ENCODE measurements around the gene CHST11.
A peak's percentile ranks its signal among the peaks of the same experiment; 100 is the strongest.

The CHST11 gene

DNA sequence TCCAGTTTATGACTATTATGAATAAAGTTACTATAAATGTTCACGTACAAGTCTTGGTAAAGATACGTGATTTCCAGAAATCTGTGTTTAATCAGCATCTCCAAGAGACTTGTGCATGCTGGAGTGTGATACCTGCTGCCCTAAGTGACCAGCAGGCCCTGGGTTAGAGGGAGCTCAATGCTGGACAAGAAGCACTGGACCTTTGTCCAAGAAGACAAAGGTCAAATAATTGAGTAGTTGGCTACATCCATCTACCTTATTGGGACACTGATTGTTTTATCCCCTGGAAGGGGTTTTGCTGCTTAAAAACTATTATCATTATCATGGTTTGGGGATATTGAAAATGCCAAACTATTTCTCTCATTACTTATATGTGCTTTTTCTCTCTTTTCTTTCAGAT lies 37.0 kb upstream of the CHST11 start:
- Histone ChIP-seq H3K9me3 (ENCODE audit: control insufficient read depth, insufficient read depth, low read depth, low read length) (no peaks in the 10 kb centered on the region), H3K4me3 (ENCODE audit: low read depth, low read length) (no peak overlapping the region), H3K36me3 (ENCODE audit: control insufficient read depth in 2 of 2, insufficient read depth in 1 of 2, low read length in 2 of 2) (no peaks in the 10 kb centered on the region), H3K27ac (ENCODE audit: extremely low read depth, low read depth, low read length) (no peak overlapping the region), H3K4me1 (ENCODE audit: control insufficient read depth, insufficient read depth, low read length) (no peaks in the 10 kb centered on the region)
- CTCF ChIA-PET = interaction anchor here (0.6 to 0.7 kb wide), 2 partner anchors 16 to 546 kb away, joined by 4 read pairs; no protein-coding TSS in a partner anchor
- POLR2A ChIA-PET = interaction anchor here (0.6 kb wide), 1 partner anchor 37 kb away, joined by 3 read pairs; the partner anchor contains the start of gene CHST11
- TF ChIP-seq, protein P1, sequence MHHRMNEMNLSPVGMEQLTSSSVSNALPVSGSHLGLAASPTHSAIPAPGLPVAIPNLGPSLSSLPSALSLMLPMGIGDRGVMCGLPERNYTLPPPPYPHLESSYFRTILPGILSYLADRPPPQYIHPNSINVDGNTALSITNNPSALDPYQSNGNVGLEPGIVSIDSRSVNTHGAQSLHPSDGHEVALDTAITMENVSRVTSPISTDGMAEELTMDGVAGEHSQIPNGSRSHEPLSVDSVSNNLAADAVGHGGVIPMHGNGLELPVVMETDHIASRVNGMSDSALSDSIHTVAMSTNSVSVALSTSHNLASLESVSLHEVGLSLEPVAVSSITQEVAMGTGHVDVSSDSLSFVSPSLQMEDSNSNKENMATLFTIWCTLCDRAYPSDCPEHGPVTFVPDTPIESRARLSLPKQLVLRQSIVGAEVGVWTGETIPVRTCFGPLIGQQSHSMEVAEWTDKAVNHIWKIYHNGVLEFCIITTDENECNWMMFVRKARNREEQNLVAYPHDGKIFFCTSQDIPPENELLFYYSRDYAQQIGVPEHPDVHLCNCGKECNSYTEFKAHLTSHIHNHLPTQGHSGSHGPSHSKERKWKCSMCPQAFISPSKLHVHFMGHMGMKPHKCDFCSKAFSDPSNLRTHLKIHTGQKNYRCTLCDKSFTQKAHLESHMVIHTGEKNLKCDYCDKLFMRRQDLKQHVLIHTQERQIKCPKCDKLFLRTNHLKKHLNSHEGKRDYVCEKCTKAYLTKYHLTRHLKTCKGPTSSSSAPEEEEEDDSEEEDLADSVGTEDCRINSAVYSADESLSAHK (tag by site-specific recombination; IDR thresholded peaks at IDR 0.05) = peak; percentile 33; the same call in 1 of the 2 replicates
- no peak for TF ChIP-seq ZNF121 (tag by site-specific recombination; IDR thresholded peaks at IDR 0.05)

DNA sequence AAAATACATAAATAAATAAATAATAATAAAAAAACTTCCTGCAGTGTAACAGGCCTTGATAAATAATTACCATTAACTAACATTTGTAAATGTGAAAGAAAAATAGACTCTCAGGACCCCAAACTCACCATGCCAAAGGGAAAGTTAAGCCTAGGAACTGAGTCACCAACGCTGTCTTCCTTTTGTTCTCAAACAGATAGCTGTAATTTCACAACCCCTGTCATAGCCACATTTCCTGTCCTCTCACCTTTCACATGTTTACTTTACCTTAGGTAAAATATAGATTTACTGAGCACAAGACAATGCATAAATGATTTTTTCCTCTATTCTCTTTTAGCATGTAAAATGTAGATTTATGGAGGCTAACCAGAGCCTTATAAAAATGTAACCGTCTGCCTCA lies 35.9 kb upstream of the CHST11 start:
- Histone ChIP-seq H3K9me3 (ENCODE audit: control insufficient read depth, insufficient read depth, low read depth, low read length) (no peaks in the 10 kb centered on the region), H3K36me3 (ENCODE audit: control insufficient read depth in 2 of 2, insufficient read depth in 1 of 2, low read length in 2 of 2) (no peaks in the 10 kb centered on the region), H3K4me3 (ENCODE audit: low read depth, low read length) (no peak overlapping the region), H3K4me1 (ENCODE audit: control insufficient read depth, insufficient read depth, low read length) (no peaks in the 10 kb centered on the region), H3K27ac (ENCODE audit: extremely low read depth, low read depth, low read length) (no peak overlapping the region)
- TF ChIP-seq ZNF341 (tag by site-specific recombination; IDR thresholded peaks at IDR 0.05; ENCODE audit: low read depth) (no peak), ZNF404 (tag by site-specific recombination; IDR thresholded peaks at IDR 0.05) (no peak), ZNF548 (tag by site-specific recombination; IDR thresholded peaks at IDR 0.05) (no peak), ZNF211 (tag by site-specific recombination; IDR thresholded peaks at IDR 0.05; ENCODE audit: low read depth) (no peak), ZBTB20 (tag by site-specific recombination; IDR thresholded peaks at IDR 0.05) (no peak), KLF1 (tag by site-specific recombination; IDR thresholded peaks at IDR 0.05) (no peak), ZSCAN30 (tag by site-specific recombination; IDR thresholded peaks at IDR 0.05) (no peak), KLF9 (tag by site-specific recombination; IDR thresholded peaks at IDR 0.05; ENCODE audit: low read depth) (no peak), ZNF658 (tag by site-specific recombination; IDR thresholded peaks at IDR 0.05) (no peak), BCL11A (tag by site-specific recombination; IDR thresholded peaks at IDR 0.05; ENCODE audit: low read depth) (no peak)
- TF ChIP-seq, protein P2, sequence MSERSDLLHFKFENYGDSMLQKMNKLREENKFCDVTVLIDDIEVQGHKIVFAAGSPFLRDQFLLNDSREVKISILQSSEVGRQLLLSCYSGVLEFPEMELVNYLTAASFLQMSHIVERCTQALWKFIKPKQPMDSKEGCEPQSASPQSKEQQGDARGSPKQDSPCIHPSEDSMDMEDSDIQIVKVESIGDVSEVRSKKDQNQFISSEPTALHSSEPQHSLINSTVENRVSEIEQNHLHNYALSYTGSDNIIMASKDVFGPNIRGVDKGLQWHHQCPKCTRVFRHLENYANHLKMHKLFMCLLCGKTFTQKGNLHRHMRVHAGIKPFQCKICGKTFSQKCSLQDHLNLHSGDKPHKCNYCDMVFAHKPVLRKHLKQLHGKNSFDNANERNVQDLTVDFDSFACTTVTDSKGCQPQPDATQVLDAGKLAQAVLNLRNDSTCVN (tag by site-specific recombination; optimal IDR thresholded peaks at IDR 0.05) = no peak
- POLR2A ChIA-PET = no interaction called here
- CTCF ChIA-PET = interaction anchor here (0.9 kb wide), 1 partner anchor 11 kb away, joined by 3 read pairs; no protein-coding TSS in a partner anchor

DNA sequence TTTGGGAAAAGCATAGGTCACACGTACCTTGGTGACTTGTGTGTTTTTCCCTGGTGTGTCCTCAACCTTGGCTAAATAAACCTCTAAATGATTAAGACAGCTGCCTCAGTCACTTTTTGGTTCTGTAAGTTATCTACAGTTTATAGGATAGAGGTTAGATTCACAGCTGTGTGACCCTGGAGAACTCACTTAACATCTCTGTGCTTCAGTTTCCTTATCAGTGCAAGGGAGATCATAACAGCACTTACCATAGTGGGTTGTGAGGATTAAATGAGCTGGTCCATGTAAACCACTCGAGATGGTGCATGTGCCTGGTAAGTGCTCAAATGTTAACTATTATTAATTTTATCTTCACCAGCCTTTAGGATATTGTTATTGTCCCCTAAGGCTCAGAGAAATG lies 35.4 kb upstream of the CHST11 start:
- Histone ChIP-seq H3K4me1 (ENCODE audit: control insufficient read depth, insufficient read depth, low read length) (no peaks in the 10 kb centered on the region), H3K27ac (ENCODE audit: extremely low read depth, low read depth, low read length) (no peak overlapping the region), H3K4me3 (ENCODE audit: low read depth, low read length) (no peak overlapping the region), H3K36me3 (ENCODE audit: control insufficient read depth in 2 of 2, insufficient read depth in 1 of 2, low read length in 2 of 2) (no peaks in the 10 kb centered on the region), H3K9me3 (ENCODE audit: control insufficient read depth, insufficient read depth, low read depth, low read length) (no peaks in the 10 kb centered on the region)
- POLR2A ChIA-PET = no interaction called here
- CTCF ChIA-PET = interaction anchor here (1.4 kb wide), 1 partner anchor 40 kb away, joined by 9 read pairs; no protein-coding TSS in a partner anchor
- TF ChIP-seq ZNF843 (tag by site-specific recombination; IDR thresholded peaks at IDR 0.05) (no peak), ZNF140 (tag by site-specific recombination; IDR thresholded peaks at IDR 0.05) (no peak), ZNF585B (tag by site-specific recombination; IDR thresholded peaks at IDR 0.05) (no peak), ZNF837 (tag by site-specific recombination; IDR thresholded peaks at IDR 0.05) (no peak), ZNF768 (tag by site-specific recombination; IDR thresholded peaks at IDR 0.05) (peak; percentile 67; the same call in 1 of the 2 replicates), ZNF664 (tag by site-specific recombination; IDR thresholded peaks at IDR 0.05) (no peak)

Measured in HEK293 (cell line).